Activated naive CD8-positive, alpha-beta T cell treated with anti-CD3 and anti-CD28 coated beads, Interleukin-2, amount 50 U/mL, for 24 hours (primary cell): ENCODE results near the gene C2CD4B.

Experiments
- ATAC-seq: fragments of 150-1000 bp; cut with Tn5 transposase; one replicate; pipeline ENCODE4 v1.10.0; 2021
- DNase-seq: peaks from one replicate; pipeline ENCODE4 v3.0.0; 2021
- H3K27ac Mint-ChIP-seq: one replicate; pipeline ENCODE4 v1.8.0; 2021; ENCODE audit warnings: mild to moderate bottlenecking, mixed read lengths
- H3K27me3 Mint-ChIP-seq: one replicate; pipeline ENCODE4 v1.8.0; 2021; ENCODE audit warnings: mixed read lengths
- H3K36me3 Mint-ChIP-seq: one replicate; pipeline ENCODE4 v1.8.0; 2021; ENCODE audit warnings: low read depth, mixed read lengths
- H3K4me1 Mint-ChIP-seq: one replicate; pipeline ENCODE4 v1.8.0; 2021; ENCODE audit warnings: mixed read lengths
- H3K4me3 Mint-ChIP-seq: one replicate; pipeline ENCODE4 v1.8.0; 2021; ENCODE audit warnings: mild to moderate bottlenecking, moderate library complexity, mixed read lengths
- H3K9me3 Mint-ChIP-seq: one replicate; pipeline ENCODE4 v1.8.0; 2021; ENCODE audit warnings: mixed read lengths

The C2CD4B gene

GRCh38 chr15:62136911-62137865, 27.9 kb downstream of the C2CD4B start:
- Mint-ChIP-seq H3K27ac (no peak overlapping the region), H3K4me1 (no peaks in the 10 kb centered on the region), H3K36me3 (no peaks in the 10 kb centered on the region), H3K27me3 (peaks cover 2% of the 10 kb centered on the region), H3K4me3 (no peak overlapping the region), H3K9me3 (no peaks in the 10 kb centered on the region)
- DNase-seq, result no peak
- ATAC-seq, result no peak

- Mint-ChIP-seq H3K9me3 (no peaks in the 10 kb centered on the region), H3K4me3 (no peak overlapping the region), H3K27ac (no peak overlapping the region), H3K36me3 (no peaks in the 10 kb centered on the region), H3K27me3 (peaks cover 2% of the 10 kb centered on the region), H3K4me1 (no peaks in the 10 kb centered on the region)
- no peak for DNase-seq
- no peak for ATAC-seq
These were observed 29.5 kb downstream of the C2CD4B start for GRCh38 chr15:62135532-62136134.

DNA sequence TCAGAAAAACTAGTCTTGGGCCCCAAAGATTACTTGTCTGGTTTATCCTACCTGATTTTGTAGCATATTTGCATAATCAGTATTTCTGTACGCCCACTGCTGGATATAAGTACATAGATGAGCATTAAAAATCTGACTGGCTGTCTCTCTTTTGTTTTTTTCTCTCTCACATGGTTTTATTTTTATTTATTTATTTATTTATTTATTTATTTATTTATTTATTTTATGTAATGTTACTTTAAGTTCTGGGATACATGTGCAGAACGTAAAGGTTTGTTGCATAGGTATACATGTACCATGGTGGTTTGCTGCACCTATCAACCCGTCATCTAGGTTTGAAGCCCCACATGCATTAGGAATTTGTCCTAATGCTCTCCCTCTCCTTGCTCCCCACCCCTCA, 31.9 kb downstream of the C2CD4B start:
- H3K4me3 Mint-ChIP-seq, result no peak overlapping the region
- H3K27me3 Mint-ChIP-seq, result peaks cover 4% of the 10 kb centered on the region
- H3K36me3 Mint-ChIP-seq, result no peaks in the 10 kb centered on the region
- H3K9me3 Mint-ChIP-seq, result no peaks in the 10 kb centered on the region
- ATAC-seq (no peak), DNase-seq (no peak)
- no peak overlapping the region for H3K27ac Mint-ChIP-seq
- peaks cover 9% of the 10 kb centered on the region for H3K4me1 Mint-ChIP-seq

- no peaks in the 10 kb centered on the region for H3K9me3 Mint-ChIP-seq
- DNase-seq, result no peak
- peaks cover 3% of the 10 kb centered on the region for H3K27me3 Mint-ChIP-seq
- H3K4me1 Mint-ChIP-seq, result peaks cover 27% of the 10 kb centered on the region
- H3K4me3 Mint-ChIP-seq, result no peak overlapping the region
- H3K27ac Mint-ChIP-seq, result no peak overlapping the region
- no peaks in the 10 kb centered on the region for H3K36me3 Mint-ChIP-seq
- ATAC-seq, result no peak
These were observed 36.2 kb downstream of the C2CD4B start for GRCh38 chr15:62128916-62129315.

DNA sequence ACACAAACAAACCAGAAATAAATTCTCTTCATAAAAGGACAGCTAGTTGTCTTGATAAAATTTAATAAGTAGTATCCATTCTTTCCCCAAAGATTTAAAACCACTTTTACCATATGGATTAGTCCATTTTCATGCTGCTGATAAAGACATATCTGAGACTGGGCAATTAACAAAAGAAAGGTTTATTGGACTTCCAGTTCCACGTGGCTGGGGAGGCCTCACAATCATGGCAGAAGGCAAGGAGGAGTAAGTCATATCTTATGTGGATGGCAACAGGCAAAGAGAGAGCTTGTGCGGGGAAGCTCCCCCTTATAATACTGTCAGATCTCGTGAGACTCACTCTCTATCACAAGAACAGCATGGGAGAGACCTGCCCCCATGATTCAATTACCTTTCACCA, 38.7 kb downstream of the C2CD4B start:
- Mint-ChIP-seq H3K9me3 (no peaks in the 10 kb centered on the region), H3K4me3 (no peak overlapping the region), H3K27ac (no peak overlapping the region), H3K27me3 (peaks cover 3% of the 10 kb centered on the region), H3K36me3 (no peaks in the 10 kb centered on the region), H3K4me1 (peaks cover 44% of the 10 kb centered on the region)
- no peak for DNase-seq
- ATAC-seq, result no peak

DNA sequence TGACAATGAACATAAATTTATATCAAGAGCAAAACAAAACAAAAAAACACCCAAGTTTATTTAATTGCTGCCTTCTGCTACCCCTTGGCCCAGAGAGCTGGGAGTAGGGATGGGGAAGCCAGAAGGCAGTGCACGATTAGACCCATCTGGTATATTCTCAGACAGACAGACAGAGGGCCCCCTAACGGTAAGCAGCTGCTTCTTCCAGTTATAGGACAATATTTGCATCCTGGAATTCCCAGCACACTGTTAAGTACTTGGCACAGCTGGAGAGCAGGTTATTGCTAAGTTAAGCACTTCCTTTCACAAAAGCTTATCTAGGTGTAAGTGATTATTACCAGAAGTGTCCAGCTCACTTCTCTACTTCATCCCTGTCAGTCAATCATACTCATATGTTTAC, 39.3 kb downstream of the C2CD4B start:
- DNase-seq, result no peak
- H3K27ac Mint-ChIP-seq, result no peak overlapping the region
- H3K9me3 Mint-ChIP-seq, result no peaks in the 10 kb centered on the region
- ATAC-seq, result no peak
- H3K4me3 Mint-ChIP-seq, result no peak overlapping the region
- peaks cover 3% of the 10 kb centered on the region for H3K27me3 Mint-ChIP-seq
- H3K36me3 Mint-ChIP-seq, result no peaks in the 10 kb centered on the region
- peaks cover 49% of the 10 kb centered on the region for H3K4me1 Mint-ChIP-seq

GRCh38 chr15:62124973-62125303, 40.1 kb downstream of the C2CD4B start:
- DNase-seq (no peak), ATAC-seq (no peak)
- Mint-ChIP-seq H3K27me3 (peaks cover 1% of the 10 kb centered on the region), H3K36me3 (no peaks in the 10 kb centered on the region), H3K4me3 (no peak overlapping the region), H3K27ac (peak overlapping the region; percentile 17), H3K9me3 (no peaks in the 10 kb centered on the region), H3K4me1 (peaks cover 56% of the 10 kb centered on the region)

DNA sequence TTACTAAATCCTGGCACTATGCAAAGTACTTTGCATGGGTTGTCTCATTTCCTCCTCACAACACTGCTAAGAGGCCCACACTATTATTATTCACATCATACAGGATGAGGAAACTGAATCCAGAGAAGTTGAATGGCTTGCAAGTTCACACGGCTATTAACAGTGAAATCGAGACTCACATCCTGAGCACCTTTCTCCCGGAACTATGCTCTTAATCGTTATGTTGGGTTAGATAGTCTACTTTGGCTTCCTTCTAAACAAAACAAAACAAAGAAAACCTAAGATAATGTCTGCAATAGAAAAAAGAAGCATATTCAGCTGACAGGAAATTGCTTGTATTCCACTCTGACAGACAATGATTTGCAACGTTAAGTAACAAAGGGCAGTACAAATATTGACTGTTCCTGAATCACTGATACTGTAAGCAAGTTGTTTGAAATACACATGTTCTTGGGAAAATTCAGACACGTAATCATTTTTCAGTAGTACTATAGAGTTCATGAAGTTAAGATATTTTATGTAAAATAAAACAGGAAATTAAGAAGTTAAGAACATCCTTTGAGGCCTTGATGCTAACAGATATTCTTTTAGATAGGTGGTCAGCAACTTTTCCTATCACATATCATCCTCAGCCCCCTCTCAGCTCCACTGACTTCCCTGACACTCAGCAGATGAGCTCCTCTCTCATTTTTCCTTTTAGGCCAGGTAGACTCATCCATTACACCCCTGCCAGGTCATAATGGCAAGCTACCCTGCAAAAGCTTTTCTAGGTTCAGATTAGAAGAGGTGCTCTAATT, 40.7 kb downstream of the C2CD4B start:
- Mint-ChIP-seq H3K4me1 (peaks cover 61% of the 10 kb centered on the region), H3K27ac (no peak overlapping the region), H3K9me3 (no peaks in the 10 kb centered on the region), H3K36me3 (no peaks in the 10 kb centered on the region), H3K27me3 (no peaks in the 10 kb centered on the region), H3K4me3 (no peak overlapping the region)
- DNase-seq (no peak), ATAC-seq (no peak)

DNA sequence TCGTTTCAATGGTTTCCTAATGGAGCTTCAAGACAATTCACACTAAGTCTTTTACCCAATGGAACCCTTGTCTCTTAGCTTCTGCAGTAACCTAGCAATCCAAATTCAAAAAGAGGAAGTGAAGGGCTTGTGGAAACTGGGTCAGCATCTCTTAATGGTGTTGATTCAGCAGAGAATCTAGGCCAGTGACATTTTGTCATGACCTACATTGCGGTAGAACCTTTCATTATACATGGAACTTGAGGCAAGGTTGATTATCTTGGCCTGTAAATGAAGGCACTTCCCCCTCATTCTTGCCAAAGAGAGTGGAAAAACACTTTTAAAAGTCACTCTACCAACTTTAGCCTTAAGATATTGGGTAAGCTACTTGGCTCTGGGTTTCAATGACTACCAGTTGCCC, 42.8 kb downstream of the C2CD4B start:
- Mint-ChIP-seq H3K27ac (peak overlapping the region; percentile 53), H3K36me3 (no peaks in the 10 kb centered on the region), H3K4me1 (peaks cover 64% of the 10 kb centered on the region), H3K4me3 (no peak overlapping the region), H3K27me3 (peaks cover 2% of the 10 kb centered on the region), H3K9me3 (no peaks in the 10 kb centered on the region)
- ATAC-seq, result no peak
- no peak for DNase-seq

GRCh38 chr15:62121273-62122015, 43.6 kb downstream of the C2CD4B start:
- Mint-ChIP-seq H3K27me3 (peaks cover 3% of the 10 kb centered on the region), H3K4me1 (peaks cover 64% of the 10 kb centered on the region), H3K36me3 (no peaks in the 10 kb centered on the region), H3K9me3 (no peaks in the 10 kb centered on the region), H3K27ac (peak overlapping the region; percentile 53), H3K4me3 (no peak overlapping the region)
- ATAC-seq, result no peak
- DNase-seq, result no peak

DNA sequence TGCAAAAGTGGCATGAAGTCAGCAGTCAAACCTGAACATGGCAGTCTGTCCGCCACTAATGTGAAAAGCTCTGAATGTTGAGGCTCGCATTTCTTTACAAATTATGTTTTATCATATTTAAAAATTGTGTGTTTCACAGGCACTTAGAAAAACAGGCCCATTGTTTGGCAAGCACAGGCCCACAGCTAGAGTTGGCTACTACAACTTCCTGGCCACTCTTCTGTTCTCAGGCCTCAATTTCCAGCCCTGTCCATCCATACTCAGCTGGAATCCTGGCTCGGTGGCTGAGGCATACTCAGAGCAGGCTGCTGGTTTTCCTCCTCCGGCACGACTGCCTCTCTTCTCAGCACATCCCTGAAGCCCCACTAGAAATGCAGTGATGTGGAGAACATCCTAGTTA, 44.3 kb downstream of the C2CD4B start:
- H3K9me3 Mint-ChIP-seq, result no peaks in the 10 kb centered on the region
- peaks cover 64% of the 10 kb centered on the region for H3K4me1 Mint-ChIP-seq
- ATAC-seq, result no peak

GRCh38 chr15:62119874-62120273, 45.2 kb downstream of the C2CD4B start:
- Mint-ChIP-seq H3K4me1 (peaks cover 55% of the 10 kb centered on the region), H3K27me3 (peaks cover 4% of the 10 kb centered on the region), H3K4me3 (no peak overlapping the region), H3K36me3 (no peaks in the 10 kb centered on the region), H3K27ac (peak overlapping the region; percentile 61), H3K9me3 (no peaks in the 10 kb centered on the region)
- DNase-seq (no peak), ATAC-seq (peak; percentile 14)

More for the DNA sequence above, 44.3 kb downstream of the C2CD4B start:
- Mint-ChIP-seq H3K27me3 (peaks cover 4% of the 10 kb centered on the region), H3K36me3 (no peaks in the 10 kb centered on the region), H3K27ac (peak overlapping the region; percentile 61), H3K4me3 (no peak overlapping the region)
- DNase-seq, result no peak

GRCh38 chr15:62119227-62119864, 45.7 kb downstream of the C2CD4B start:
- peak overlapping the region; percentile 61 for H3K27ac Mint-ChIP-seq
- peak; percentile 97 for ATAC-seq
- no peaks in the 10 kb centered on the region for H3K36me3 Mint-ChIP-seq
- no peak for DNase-seq
- H3K27me3 Mint-ChIP-seq, result peaks cover 4% of the 10 kb centered on the region
- H3K4me1 Mint-ChIP-seq, result peaks cover 50% of the 10 kb centered on the region
- H3K4me3 Mint-ChIP-seq, result peak overlapping the region; percentile 44
- H3K9me3 Mint-ChIP-seq, result no peaks in the 10 kb centered on the region
